ENCODE results near the gene FXYD5. TPM values are rescaled to one million over a fixed set of nuclear protein-coding genes. Genes with fewer than 3 reads are reported as not detected.

The FXYD5 gene
- total RNA-seq, 5 donors from 2014 or later (not counting 1 experiment from before 2014, with no cell fraction given) = 440 to 616 (median 504) TPM

DNA sequence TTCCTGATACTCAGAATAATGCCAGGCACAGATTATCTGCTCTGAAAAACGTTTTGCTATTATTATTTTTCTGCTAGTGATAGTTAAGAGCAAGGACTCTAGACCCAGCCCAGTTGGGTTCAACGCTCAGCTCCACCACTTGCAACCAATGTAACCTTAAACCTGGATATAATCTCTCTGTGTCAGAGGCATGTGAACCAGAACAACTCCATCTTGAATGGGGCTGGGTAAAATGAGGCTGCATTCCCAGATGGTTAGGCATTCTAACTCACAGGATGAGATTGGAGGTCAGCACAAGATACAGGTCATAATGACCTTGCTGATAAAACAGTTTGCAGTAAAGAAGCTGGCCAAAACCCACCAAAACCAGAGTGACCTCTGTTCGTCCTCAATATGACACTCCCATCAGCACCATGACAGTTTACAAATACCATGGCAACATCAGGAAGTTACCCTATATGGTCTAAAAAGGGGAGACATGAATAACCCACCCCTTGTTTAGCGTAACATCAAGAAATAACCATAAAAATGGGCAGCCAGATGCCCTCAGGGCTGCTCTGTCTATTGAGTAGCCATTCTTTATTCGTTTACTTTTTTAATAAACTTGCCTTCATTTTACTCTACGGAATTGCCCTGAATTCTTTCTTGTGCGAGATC lies 60.4 kb downstream of the FXYD5 start:
- peak overlapping the region; percentile 95 for H3K27ac ChIP-seq (ENCODE audit: low read length)
- H3K27me3 ChIP-seq (replicated peaks in 1 of 2; ENCODE audit: control insufficient read depth in 2 of 2, extremely low read depth in 1 of 2, insufficient read depth in 2 of 2, low read length in 1 of 2) = no peaks in the 10 kb centered on the region
- Mint-ChIP-seq H3K27ac (peak overlapping the region; percentile 99 to 100), H3K4me3 (no peak overlapping the region), H3K9me3 (peaks cover 0 to 12% (median 0%) of the 10 kb centered on the region in 3 donors), H3K36me3 (peaks cover 6% of the 10 kb centered on the region), H3K4me1 (peaks cover 64 to 78% (median 71%) of the 10 kb centered on the region in 3 donors), H3K27me3 (no peaks in the 10 kb centered on the region)
- DNase-seq = peak in 1 of 35 experiments; percentile 1
- ChIA-PET CTCF (no interaction called here), POLR2A (no interaction called here)
- H3K36me3 ChIP-seq (ENCODE audit: control insufficient read depth in 2 of 2, extremely low read depth in 1 of 2, insufficient read depth in 1 of 2, low read length in 1 of 2) = no peaks in the 10 kb centered on the region
- no peak for ATAC-seq (replicated peaks in 1 of 4)
- H3K4me3 ChIP-seq (ENCODE audit: control insufficient read depth in 1 of 2, extremely low read depth in 1 of 2, low read length in 1 of 2) = no peak overlapping the region
- H3K4me1 ChIP-seq (ENCODE audit: control insufficient read depth in 1 of 2, extremely low read depth in 1 of 2, insufficient read depth in 2 of 2, low read length in 2 of 2) = peaks cover 25 to 69% of the 10 kb centered on the region in 2 experiments
- WGBS (ENCODE audit: insufficient coverage) = 84% methylated on average over 3 of the region's 7 CpGs
- H3K9me3 ChIP-seq = no peaks in the 10 kb centered on the region

DNA sequence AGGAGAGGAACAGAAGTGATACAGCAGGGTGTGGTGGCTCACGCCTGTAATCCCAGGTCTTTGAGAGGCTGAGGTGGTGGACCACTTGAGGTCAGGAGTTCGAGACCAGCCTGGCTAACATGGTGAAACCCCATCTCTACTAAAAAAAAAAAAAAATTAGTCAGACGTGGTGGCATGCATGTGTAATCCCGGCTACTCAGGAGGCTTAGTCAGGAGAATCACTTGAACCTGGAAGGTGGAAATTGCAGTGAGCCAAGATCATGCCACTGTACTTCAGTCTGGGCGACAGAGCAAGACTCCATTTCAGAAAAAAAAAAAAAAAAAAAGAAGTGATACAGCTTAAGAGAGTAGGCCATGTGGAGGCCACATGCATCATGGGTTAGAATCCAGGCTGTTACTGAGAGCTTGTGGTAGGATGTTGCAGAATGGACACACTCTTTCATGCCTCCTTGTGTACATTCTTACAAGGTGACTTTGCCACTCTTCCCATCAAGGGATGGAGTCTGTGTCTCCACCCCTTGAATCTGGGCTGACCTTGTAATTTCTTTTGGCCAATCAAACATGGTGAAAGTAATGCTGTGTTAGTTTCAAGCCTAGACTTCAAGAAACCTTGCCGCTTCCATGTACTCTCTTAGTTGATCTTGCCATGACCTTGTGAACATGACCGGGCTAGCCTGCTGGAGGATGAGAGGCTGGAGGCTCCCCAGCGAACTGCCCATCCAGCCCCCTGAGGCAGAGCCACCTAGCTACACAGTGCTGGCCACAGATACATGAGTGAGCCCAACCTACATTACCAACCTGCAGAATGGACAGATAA lies 61.7 kb downstream of the FXYD5 start:
- ChIA-PET CTCF (interaction anchor here (0.5 to 1.1 kb wide), 2 partner anchors 73 to 75 kb away, joined by 4 read pairs; partner anchors contain the start of gene FXYD7 (in 1 of the 2)), POLR2A (interaction anchor here in 1 of 2 donors (0.5 kb wide), 1 partner anchor 64 kb away, joined by 7 read pairs; no protein-coding TSS in a partner anchor)
- Mint-ChIP-seq H3K4me1 (peaks cover 54 to 76% (median 72%) of the 10 kb centered on the region in 3 donors), H3K36me3 (peaks cover 6% of the 10 kb centered on the region), H3K27ac (peak overlapping the region; percentile 94 to 99), H3K27me3 (no peaks in the 10 kb centered on the region), H3K4me3 (no peak overlapping the region), H3K9me3 (peaks cover 0 to 12% (median 0%) of the 10 kb centered on the region in 3 donors)
- 94% methylated on average over 3 of the region's 8 CpGs for WGBS (ENCODE audit: insufficient coverage)
- no peaks in the 10 kb centered on the region for H3K9me3 ChIP-seq
- H3K4me1 ChIP-seq (ENCODE audit: control insufficient read depth in 1 of 2, extremely low read depth in 1 of 2, insufficient read depth in 2 of 2, low read length in 2 of 2) = peaks cover 22 to 66% of the 10 kb centered on the region in 2 experiments
- no peaks in the 10 kb centered on the region for H3K36me3 ChIP-seq (ENCODE audit: control insufficient read depth in 2 of 2, extremely low read depth in 1 of 2, insufficient read depth in 1 of 2, low read length in 1 of 2)
- no peak overlapping the region for H3K4me3 ChIP-seq (ENCODE audit: control insufficient read depth in 1 of 2, extremely low read depth in 1 of 2, low read length in 1 of 2)
- H3K27me3 ChIP-seq (replicated peaks in 1 of 2; ENCODE audit: control insufficient read depth in 2 of 2, extremely low read depth in 1 of 2, insufficient read depth in 2 of 2, low read length in 1 of 2) = no peaks in the 10 kb centered on the region
- peak in 1 of 35 experiments; percentile 22 for DNase-seq
- ATAC-seq (replicated peaks in 1 of 4) = no peak
- peak overlapping the region; percentile 35 for H3K27ac ChIP-seq (ENCODE audit: low read length)

DNA sequence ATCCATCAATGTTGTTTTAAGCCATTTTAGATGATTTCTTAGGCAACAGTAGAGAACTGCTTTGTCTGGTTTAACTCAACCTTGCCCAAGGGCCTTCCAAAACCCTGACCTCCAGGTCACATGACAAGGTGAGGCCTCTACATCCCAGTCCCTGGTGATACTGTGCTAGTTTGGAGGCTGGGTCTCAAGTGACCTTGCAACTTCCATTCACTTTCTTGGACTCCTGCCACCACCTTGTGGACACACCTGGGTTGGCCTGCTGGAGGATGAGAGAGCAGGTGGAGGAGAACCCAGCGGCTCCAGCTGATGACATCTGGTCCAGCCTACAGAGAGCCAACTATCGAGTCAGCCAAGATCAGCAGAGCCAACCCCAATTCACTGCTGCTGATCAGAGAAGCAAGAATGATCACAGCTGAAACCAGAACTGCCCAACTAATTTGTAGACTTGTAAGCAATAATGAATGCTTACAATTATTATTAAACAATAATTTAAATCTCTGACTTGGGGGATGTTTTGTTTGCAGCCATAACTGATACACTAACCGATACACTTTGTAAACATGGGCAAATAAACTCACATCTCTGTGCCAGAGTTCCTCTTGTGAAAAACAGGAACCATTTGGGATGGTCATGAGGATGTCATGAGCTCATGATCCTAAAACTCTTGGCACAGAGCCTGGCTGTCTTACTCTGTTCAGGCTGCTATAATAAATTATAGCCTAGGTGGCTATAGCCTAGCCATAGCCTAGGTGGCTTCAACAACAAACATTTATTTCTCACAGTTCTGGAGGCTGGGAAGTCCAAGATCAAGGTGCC lies 62.5 kb downstream of the FXYD5 start:
- WGBS (ENCODE audit: insufficient coverage) = 68% methylated on average over 2 of the region's 3 CpGs
- H3K36me3 Mint-ChIP-seq = peaks cover 6% of the 10 kb centered on the region

DNA sequence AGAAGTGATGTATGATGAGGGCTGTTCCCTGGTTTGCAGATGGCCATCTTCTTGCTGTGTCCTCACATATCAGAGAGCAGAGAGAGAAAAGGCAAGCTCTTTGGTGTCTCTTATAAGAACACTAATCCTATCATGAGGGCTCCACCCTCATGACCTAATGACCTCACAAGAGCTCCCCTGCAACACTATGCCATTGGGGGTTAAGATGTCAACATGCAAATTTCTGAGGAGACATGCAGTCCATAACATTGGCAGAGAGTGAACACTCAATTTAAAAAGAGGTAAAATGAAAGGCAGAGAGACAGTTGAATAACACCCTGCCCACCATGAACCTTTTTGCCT lies 63.1 kb downstream of the FXYD5 start:
- no peak for DNase-seq
- peaks cover 44 to 71% (median 62%) of the 10 kb centered on the region in 3 donors for H3K4me1 Mint-ChIP-seq
- Histone ChIP-seq H3K27me3 (replicated peaks in 1 of 2; ENCODE audit: control insufficient read depth in 2 of 2, extremely low read depth in 1 of 2, insufficient read depth in 2 of 2, low read length in 1 of 2) (no peaks in the 10 kb centered on the region), H3K4me1 (ENCODE audit: control insufficient read depth in 1 of 2, extremely low read depth in 1 of 2, insufficient read depth in 2 of 2, low read length in 2 of 2) (peaks cover 12 to 55% of the 10 kb centered on the region in 2 experiments), H3K4me3 (ENCODE audit: control insufficient read depth in 1 of 2, extremely low read depth in 1 of 2, low read length in 1 of 2) (no peak overlapping the region), H3K36me3 (ENCODE audit: control insufficient read depth in 2 of 2, extremely low read depth in 1 of 2, insufficient read depth in 1 of 2, low read length in 1 of 2) (no peaks in the 10 kb centered on the region), H3K27ac (ENCODE audit: low read length) (no peak overlapping the region), H3K9me3 (no peaks in the 10 kb centered on the region)
- H3K27me3 Mint-ChIP-seq = no peaks in the 10 kb centered on the region
- ChIA-PET CTCF (interaction anchor here in 1 of 2 donors (0.5 kb wide), 1 partner anchor 258 kb away, joined by 4 read pairs; no protein-coding TSS in a partner anchor), POLR2A (interaction anchor here in 1 of 2 donors (0.7 kb wide), 1 partner anchor 8 kb away, joined by 8 read pairs; no protein-coding TSS in a partner anchor)
- peaks cover 0 to 12% (median 0%) of the 10 kb centered on the region in 3 donors for H3K9me3 Mint-ChIP-seq
- peaks cover 6% of the 10 kb centered on the region for H3K36me3 Mint-ChIP-seq
- H3K27ac Mint-ChIP-seq = peak overlapping the region; percentile 32 to 71
- no peak for ATAC-seq (replicated peaks in 1 of 4)
- H3K4me3 Mint-ChIP-seq = no peak overlapping the region

More for the DNA sequence above, 62.5 kb downstream of the FXYD5 start:
- Histone ChIP-seq H3K9me3 (no peaks in the 10 kb centered on the region), H3K27me3 (replicated peaks in 1 of 2; ENCODE audit: control insufficient read depth in 2 of 2, extremely low read depth in 1 of 2, insufficient read depth in 2 of 2, low read length in 1 of 2) (no peaks in the 10 kb centered on the region), H3K4me1 (ENCODE audit: control insufficient read depth in 1 of 2, extremely low read depth in 1 of 2, insufficient read depth in 2 of 2, low read length in 2 of 2) (peaks cover 18 to 58% of the 10 kb centered on the region in 2 experiments), H3K36me3 (ENCODE audit: control insufficient read depth in 2 of 2, extremely low read depth in 1 of 2, insufficient read depth in 1 of 2, low read length in 1 of 2) (no peaks in the 10 kb centered on the region), H3K27ac (ENCODE audit: low read length) (peak overlapping the region; percentile 35), H3K4me3 (ENCODE audit: control insufficient read depth in 1 of 2, extremely low read depth in 1 of 2, low read length in 1 of 2) (no peak overlapping the region)
- ChIA-PET CTCF (no interaction called here), POLR2A (interaction anchor here (0.5 to 0.7 kb wide), 3 partner anchors 9 to 65 kb away, joined by 3 to 8 read pairs (median 7); no protein-coding TSS in a partner anchor)
- Mint-ChIP-seq H3K27me3 (no peaks in the 10 kb centered on the region), H3K4me3 (no peak overlapping the region), H3K4me1 (peaks cover 45 to 72% (median 68%) of the 10 kb centered on the region in 3 donors), H3K9me3 (peaks cover 0 to 12% (median 0%) of the 10 kb centered on the region in 3 donors), H3K27ac (peak overlapping the region; percentile 94 to 99)
- ATAC-seq (replicated peaks in 1 of 4) (no peak), DNase-seq (peak in 21 of 35 experiments; percentile 22 to 63 (median 32))

DNA sequence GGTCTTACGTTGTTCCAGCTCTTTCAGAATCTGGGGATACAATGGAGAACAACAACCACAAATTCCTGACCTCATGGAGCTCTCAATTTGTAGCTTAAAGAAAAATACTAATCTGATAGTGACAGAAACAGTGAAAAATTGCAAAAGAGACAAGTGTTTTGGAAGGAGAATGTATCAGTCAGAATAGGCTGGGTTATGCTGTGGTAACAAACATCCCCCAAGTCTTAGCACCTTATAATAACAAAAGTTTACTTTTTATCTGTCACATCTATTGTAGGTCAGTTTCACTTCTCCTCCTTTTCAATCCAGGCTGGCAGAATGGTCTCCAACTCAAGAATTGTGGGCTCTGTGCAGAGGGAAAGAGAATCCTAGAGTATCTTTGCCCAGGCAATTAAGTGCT lies 64.5 kb downstream of the FXYD5 start:
- H3K27ac ChIP-seq (ENCODE audit: low read length) = no peak overlapping the region
- no peaks in the 10 kb centered on the region for H3K27me3 ChIP-seq (replicated peaks in 1 of 2; ENCODE audit: control insufficient read depth in 2 of 2, extremely low read depth in 1 of 2, insufficient read depth in 2 of 2, low read length in 1 of 2)
- no peaks in the 10 kb centered on the region for H3K9me3 ChIP-seq
- Mint-ChIP-seq H3K9me3 (peaks cover 0 to 12% (median 0%) of the 10 kb centered on the region in 3 donors), H3K27ac (no peak overlapping the region), H3K27me3 (no peaks in the 10 kb centered on the region), H3K36me3 (peaks cover 6% of the 10 kb centered on the region), H3K4me1 (peaks cover 44 to 68% (median 61%) of the 10 kb centered on the region in 3 donors), H3K4me3 (no peak overlapping the region)
- CTCF ChIA-PET = no interaction called here
- H3K4me1 ChIP-seq (ENCODE audit: control insufficient read depth in 1 of 2, extremely low read depth in 1 of 2, insufficient read depth in 2 of 2, low read length in 2 of 2) = peaks cover 6 to 51% of the 10 kb centered on the region in 2 experiments
- POLR2A ChIA-PET = no interaction called here
- no CpG with 5 or more reads among the region's 1 CpG for WGBS (ENCODE audit: insufficient coverage)
- ATAC-seq (replicated peaks in 1 of 4) = no peak
- DNase-seq = no peak
- no peak overlapping the region for H3K4me3 ChIP-seq (ENCODE audit: control insufficient read depth in 1 of 2, extremely low read depth in 1 of 2, low read length in 1 of 2)
- no peaks in the 10 kb centered on the region for H3K36me3 ChIP-seq (ENCODE audit: control insufficient read depth in 2 of 2, extremely low read depth in 1 of 2, insufficient read depth in 1 of 2, low read length in 1 of 2)
